NOMO-1 (cell line): ENCODE results near the gene MCIDAS.

Source experiments
- DNase-seq, 2 experiments: peaks; one replicate each; lab custom pipeline; 2025; ENCODE audit not compliant: unreplicated experiment in 2 of 2; lab: John Stamatoyannopoulos, UW

The MCIDAS gene

DNA sequence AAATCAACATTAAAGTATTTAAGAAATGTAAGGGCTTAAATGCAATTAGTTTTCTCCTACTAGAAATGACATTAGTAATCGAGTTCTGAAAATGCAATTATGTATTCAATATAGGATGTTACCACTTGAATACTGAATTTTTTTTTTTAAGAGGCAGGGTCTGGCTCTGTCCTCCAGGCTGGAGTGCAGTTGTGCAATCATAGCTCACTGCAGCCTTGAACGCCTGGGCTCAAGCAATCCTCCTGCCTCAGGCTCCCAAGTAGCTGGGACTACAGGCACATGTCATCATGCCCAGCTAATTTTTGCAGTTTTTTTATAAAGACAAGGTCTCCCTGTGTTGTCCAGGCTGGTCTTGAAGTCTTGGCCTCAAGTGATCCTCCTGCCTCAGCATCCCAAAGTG, 55.6 kb downstream of the MCIDAS start:
- no peak for DNase-seq
